Thyroid gland (tissue), 4 donors: Measurements from ENCODE around the gene PLA2G3. TPM values are rescaled to one million over a fixed set of nuclear protein-coding genes. Genes with fewer than 3 reads are reported as not detected.

Experiments
- DNase-seq, 2 donors: peaks; one replicate each; pipeline ENCODE4 v3.0.0-alpha.2; 2019
- H3K27ac ChIP-seq, 3 donors: fragments of 200-600 bp; sonication (generic); 1 replicate in 2 of 3; 2 replicates in 1 of 3; pipeline ENCODE4 v1.5.1; 2016 to 2019; ENCODE audit warnings: mild to moderate bottlenecking in 1 of 3, moderate library complexity in 1 of 3
- H3K27me3 ChIP-seq: fragments of 200-600 bp; sonication (generic); one replicate; pipeline ENCODE4 v1.5.1; 2019
- H3K36me3 ChIP-seq, 2 donors: fragments of 200-600 bp; sonication (generic); one replicate each; pipeline ENCODE4 v1.5.1; 2016 to 2019
- H3K4me1 ChIP-seq, 2 donors: fragments of 200-600 bp; sonication (generic); one replicate each; pipeline ENCODE4 v1.5.1; 2017 to 2019
- H3K4me3 ChIP-seq, 3 donors: fragments of 200-600 bp; sonication (generic); replicated peaks in 1 of 3; 1 replicate in 2 of 3; 2 replicates in 1 of 3; pipeline ENCODE4 v1.5.1; 2016; ENCODE audit warnings: mild to moderate bottlenecking in 1 of 3
- H3K9me3 ChIP-seq: fragments of 200-600 bp; sonication (generic); one replicate; pipeline ENCODE4 v1.5.1; 2017
- CTCF ChIP-seq, 6 experiments: fragments of 200-600 bp in 3 of 6; fragments of 450-650 bp in 3 of 6; sonication (generic) in 3 of 6; IDR thresholded peaks; one replicate each; pipeline ENCODE4 v1.5.1; 2016 to 2019; ENCODE audit warnings: antibody characterized with exemption in 6 of 6, mild to moderate bottlenecking in 2 of 6, inconsistent platforms in 1 of 6, moderate library complexity in 1 of 6
- POLR2A ChIP-seq, 2 donors: fragments of 450-650 bp; IDR thresholded peaks; one replicate each; pipeline ENCODE4 v1.6.1; 2017; ENCODE audit warnings: antibody characterized with exemption in 2 of 2, mild to moderate bottlenecking in 2 of 2, moderate library complexity in 1 of 2
- WGBS, 2 donors: methylation state at CpG; one replicate each; pipeline ENCODE4 v1.1.5; 2017; 5-methylcytosine and 5-hydroxymethylcytosine counted together
- intact Hi-C: fragments of 100-400 bp; cut with DNase I; formaldehyde crosslinking; loops from one replicate; pipeline ENCODE4 v1.15.1; 2023
- total RNA-seq, 4 donors: library from RNA; depleted of rRNA; stranded (reverse); fragments of >200 nt; gene quantifications; one replicate each; pipeline ENCODE4 v1.2.3, GENCODE V29; 2016

The PLA2G3 gene
- total RNA-seq, 4 donors from 2014 or later, result 0.22 to 1.9 (median 0.83) TPM; not detected in 1

GRCh38 chr22:31154975-31155374, 14.7 kb upstream of the PLA2G3 start:
- intact Hi-C loops, result loop anchor here (5.0 kb wide), 1 partner anchor 53 kb away; no protein-coding TSS in a partner anchor
- 88 to 96% methylated on average over 1 of the region's 1 CpG for WGBS, 2 donors
- no peak for DNase-seq
- Histone ChIP-seq H3K27me3 (no peaks in the 10 kb centered on the region), H3K36me3 (no peaks in the 10 kb centered on the region), H3K4me1 (peaks cover 3% of the 10 kb centered on the region in 2 donors), H3K4me3 (no peak overlapping the region), H3K27ac (no peak overlapping the region), H3K9me3 (no peaks in the 10 kb centered on the region)
- TF ChIP-seq CTCF (IDR thresholded peaks at IDR 0.05) (no peak), POLR2A (IDR thresholded peaks at IDR 0.05) (no peak)

- Histone ChIP-seq H3K27ac (no peak overlapping the region), H3K4me3 (no peak overlapping the region), H3K27me3 (no peaks in the 10 kb centered on the region), H3K9me3 (no peaks in the 10 kb centered on the region), H3K36me3 (no peaks in the 10 kb centered on the region), H3K4me1 (peaks cover 3 to 7% of the 10 kb centered on the region in 2 donors)
- DNase-seq, result no peak
- intact Hi-C loops, result loop anchor here (5.0 kb wide), 1 partner anchor 51 kb away; no protein-coding TSS in a partner anchor
- 72 to 77% methylated on average over 3 of the region's 3 CpGs for WGBS, 2 donors
- TF ChIP-seq CTCF (IDR thresholded peaks at IDR 0.05) (no peak), POLR2A (IDR thresholded peaks at IDR 0.05) (no peak)
These were observed 13.0 kb upstream of the PLA2G3 start for GRCh38 chr22:31153357-31153756.

GRCh38 chr22:31151872-31152271, 11.6 kb upstream of the PLA2G3 start:
- intact Hi-C loops, result loop anchor here (5.0 kb wide), 1 partner anchor 50 kb away; no protein-coding TSS in a partner anchor
- Histone ChIP-seq H3K4me3 (no peak overlapping the region), H3K27ac (no peak overlapping the region), H3K27me3 (no peaks in the 10 kb centered on the region), H3K4me1 (peaks cover 3 to 11% of the 10 kb centered on the region in 2 donors), H3K9me3 (no peaks in the 10 kb centered on the region), H3K36me3 (no peaks in the 10 kb centered on the region)
- DNase-seq, result no peak
- 83 to 89% methylated on average over 2 of the region's 2 CpGs for WGBS, 2 donors
- TF ChIP-seq POLR2A (IDR thresholded peaks at IDR 0.05) (no peak), CTCF (IDR thresholded peaks at IDR 0.05) (no peak)

GRCh38 chr22:31150615-31151014, 10.3 kb upstream of the PLA2G3 start:
- Histone ChIP-seq H3K27ac (no peak overlapping the region), H3K27me3 (no peaks in the 10 kb centered on the region), H3K4me3 (no peak overlapping the region), H3K4me1 (peaks cover 3 to 11% of the 10 kb centered on the region in 2 donors), H3K9me3 (no peaks in the 10 kb centered on the region), H3K36me3 (no peaks in the 10 kb centered on the region)
- intact Hi-C loops, result loop anchor here (5.0 kb wide), 1 partner anchor 48 kb away; no protein-coding TSS in a partner anchor
- TF ChIP-seq CTCF (IDR thresholded peaks at IDR 0.05) (no peak), POLR2A (IDR thresholded peaks at IDR 0.05) (no peak)
- WGBS, 2 donors, result 83 to 85% methylated on average over 3 of the region's 3 CpGs
- DNase-seq, result no peak

- no peaks in the 10 kb centered on the region for H3K27me3 ChIP-seq
- peak overlapping the region; percentile 33 to 81 (median 72) for H3K27ac ChIP-seq
- 12 to 19% methylated on average over 5 of the region's 5 CpGs for WGBS, 2 donors
- intact Hi-C loops, result no loop called here
- H3K4me1 ChIP-seq, result peaks cover 0 to 11% of the 10 kb centered on the region in 2 donors
- DNase-seq, result peak; percentile 85 to 87
- H3K9me3 ChIP-seq, result no peaks in the 10 kb centered on the region
- peak; percentile 79 to 99 (median 95) for TF ChIP-seq CTCF (IDR thresholded peaks at IDR 0.05)
- no peak for TF ChIP-seq POLR2A (IDR thresholded peaks at IDR 0.05)
- H3K36me3 ChIP-seq, result no peaks in the 10 kb centered on the region
- H3K4me3 ChIP-seq, result no peak overlapping the region
These were observed 8.8 kb upstream of the PLA2G3 start for GRCh38 chr22:31148953-31149627.
